Psoas muscle (tissue), 8 donors: ENCODE measurements around the gene HRH3. TPM values are rescaled to one million over a fixed set of nuclear protein-coding genes. Genes with fewer than 3 reads are reported as not detected.

Experiments used
- ATAC-seq, 4 donors: fragments of 200-7000 bp; cut with Tn5 transposase; one replicate each; pipeline ENCODE4 v1.9.1; 2020; ENCODE audit warnings: moderate library complexity in 3 of 4, mild to moderate bottlenecking in 2 of 4
- DNase-seq, 2 donors: peaks; one replicate each; pipeline ENCODE4 v3.0.0-alpha.2; 2020
- H3K27ac ChIP-seq: fragments of 200-600 bp; one replicate; pipeline ENCODE4 v1.8.0; 2022
- H3K27me3 ChIP-seq, 3 donors: fragments of 200-600 bp in 1 of 3; one replicate each; pipeline versions ENCODE4 v1.6.1 to v1.8.0; 2013 to 2022; ENCODE audit warnings: low read length in 2 of 3, mild to moderate bottlenecking in 2 of 3, moderate library complexity in 1 of 3; ENCODE audit not compliant: insufficient read depth in 3 of 3
- H3K36me3 ChIP-seq, 2 donors: fragments of 200-600 bp in 1 of 2; one replicate each; pipeline versions ENCODE4 v1.6.1 to v1.8.0; 2013 to 2022; ENCODE audit warnings: low read depth in 1 of 2, mild to moderate bottlenecking in 1 of 2, moderate library complexity in 1 of 2; ENCODE audit not compliant: insufficient read depth in 1 of 2
- H3K4me1 ChIP-seq: fragments of 200-600 bp; one replicate; pipeline ENCODE4 v1.8.0; 2022
- H3K4me3 ChIP-seq: fragments of 200-600 bp; one replicate; pipeline ENCODE4 v1.8.0; 2022; ENCODE audit warnings: mild to moderate bottlenecking
- H3K9me3 ChIP-seq: fragments of 200-600 bp; one replicate; pipeline ENCODE4 v1.8.0; 2022
- WGBS, 3 donors: extraction: QIAGEN DNeasy Blood & Tissue Kit; methylation state at CpG; one replicate each; pipeline versions ENCODE4 v1.1.6 to v1.1.7; 2013; 5-methylcytosine and 5-hydroxymethylcytosine counted together
- intact Hi-C, 2 donors: fragments of 100-400 bp; cut with DNase I; formaldehyde crosslinking; loops; one replicate each; pipeline versions ENCODE4 v1.11.0 to v1.14.2; 2022
- polyA plus RNA-seq, 3 donors: library from polyadenylated mRNA; stranded (reverse); fragments of 200-250 nt; gene quantifications; one replicate each; pipeline ENCODE4 v1.2.3, GENCODE V29; 2013
- total RNA-seq, 4 donors: library from RNA; stranded (reverse); fragmentation: NEBNext Ultra II Directional in 2 of 4; extraction: Animal tissue kit (Norgen Biotek cat#: 25700) in 2 of 4; gene quantifications; one replicate each; pipeline versions ENCODE4 v1.2.1 to v1.2.4, GENCODE V29; 2021 to 2023
- TF ChIP-seq, protein P1 (sequence below): fragments of 200-600 bp; IDR thresholded peaks from one replicate; pipeline ENCODE4 v1.8.0; 2022; ENCODE audit warnings: antibody characterized with exemption
- donor health status: healthy with polysubstance abuse.
- donor health status: DM: no; HTN: no; CAD: no; lungs with moderate emphysema.
- donor health status: Bipolar disorder and iron deficiency.
- donor health status: healthy.
- donor health status: DM: yes; HTN: yes; CAD: no.
- donor health status: DM: no; HTN: no; CAD: no.
- donor health status: DM: no; HTN: no; CAD: no.
- donor health status: DM: yes; HTN: yes; CAD: no.

The HRH3 gene
- total and polyA plus RNA-seq, 7 donors = 0.03 TPM; not detected in 6

DNA sequence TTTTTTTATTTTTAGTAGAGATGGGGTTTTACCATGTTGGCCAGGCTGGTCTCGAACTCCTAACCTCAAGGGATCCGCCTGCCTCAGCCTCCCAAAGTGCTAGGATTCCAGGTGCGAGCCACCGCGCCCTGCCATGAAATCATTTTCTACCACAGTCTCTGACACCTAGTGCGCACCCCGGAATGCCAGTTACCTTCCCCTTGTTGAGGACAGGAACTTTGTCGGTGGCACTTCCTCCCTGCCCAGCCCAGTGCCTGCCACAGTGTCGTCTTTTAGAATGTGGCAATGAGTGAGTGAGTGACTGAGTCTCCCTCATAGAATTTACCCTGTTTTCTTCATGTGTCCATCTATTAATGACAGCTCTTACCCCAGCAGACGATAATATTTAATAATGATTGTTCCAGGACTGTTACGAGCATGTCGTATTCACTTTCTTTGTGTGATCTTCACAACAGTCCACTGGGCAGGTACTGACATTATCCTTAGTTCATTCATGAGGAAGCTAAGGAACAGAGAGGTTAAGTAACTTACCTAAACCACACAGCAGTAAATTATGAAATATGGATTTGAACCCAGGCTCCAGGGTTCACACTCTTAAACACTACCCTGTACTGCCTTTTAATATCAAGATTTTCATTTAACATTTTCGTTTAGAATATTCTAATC, 20.1 kb upstream of the HRH3 start:
- H3K4me3 ChIP-seq = peak overlapping the region; percentile 73
- no peaks in the 10 kb centered on the region for H3K27me3 ChIP-seq
- H3K4me1 ChIP-seq = peaks cover 59% of the 10 kb centered on the region
- ATAC-seq = no peak
- TF ChIP-seq, protein P1, sequence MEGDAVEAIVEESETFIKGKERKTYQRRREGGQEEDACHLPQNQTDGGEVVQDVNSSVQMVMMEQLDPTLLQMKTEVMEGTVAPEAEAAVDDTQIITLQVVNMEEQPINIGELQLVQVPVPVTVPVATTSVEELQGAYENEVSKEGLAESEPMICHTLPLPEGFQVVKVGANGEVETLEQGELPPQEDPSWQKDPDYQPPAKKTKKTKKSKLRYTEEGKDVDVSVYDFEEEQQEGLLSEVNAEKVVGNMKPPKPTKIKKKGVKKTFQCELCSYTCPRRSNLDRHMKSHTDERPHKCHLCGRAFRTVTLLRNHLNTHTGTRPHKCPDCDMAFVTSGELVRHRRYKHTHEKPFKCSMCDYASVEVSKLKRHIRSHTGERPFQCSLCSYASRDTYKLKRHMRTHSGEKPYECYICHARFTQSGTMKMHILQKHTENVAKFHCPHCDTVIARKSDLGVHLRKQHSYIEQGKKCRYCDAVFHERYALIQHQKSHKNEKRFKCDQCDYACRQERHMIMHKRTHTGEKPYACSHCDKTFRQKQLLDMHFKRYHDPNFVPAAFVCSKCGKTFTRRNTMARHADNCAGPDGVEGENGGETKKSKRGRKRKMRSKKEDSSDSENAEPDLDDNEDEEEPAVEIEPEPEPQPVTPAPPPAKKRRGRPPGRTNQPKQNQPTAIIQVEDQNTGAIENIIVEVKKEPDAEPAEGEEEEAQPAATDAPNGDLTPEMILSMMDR = no peak
- no peak for DNase-seq
- intact Hi-C loops = no loop called here
- WGBS, 3 donors = 89 to 92% (median 91%) methylated on average over 13 of the region's 13 CpGs
- H3K36me3 ChIP-seq = peaks cover 0 to 22% of the 10 kb centered on the region in 2 donors
- H3K9me3 ChIP-seq = no peaks in the 10 kb centered on the region
- H3K27ac ChIP-seq = peak overlapping the region; percentile 90

DNA sequence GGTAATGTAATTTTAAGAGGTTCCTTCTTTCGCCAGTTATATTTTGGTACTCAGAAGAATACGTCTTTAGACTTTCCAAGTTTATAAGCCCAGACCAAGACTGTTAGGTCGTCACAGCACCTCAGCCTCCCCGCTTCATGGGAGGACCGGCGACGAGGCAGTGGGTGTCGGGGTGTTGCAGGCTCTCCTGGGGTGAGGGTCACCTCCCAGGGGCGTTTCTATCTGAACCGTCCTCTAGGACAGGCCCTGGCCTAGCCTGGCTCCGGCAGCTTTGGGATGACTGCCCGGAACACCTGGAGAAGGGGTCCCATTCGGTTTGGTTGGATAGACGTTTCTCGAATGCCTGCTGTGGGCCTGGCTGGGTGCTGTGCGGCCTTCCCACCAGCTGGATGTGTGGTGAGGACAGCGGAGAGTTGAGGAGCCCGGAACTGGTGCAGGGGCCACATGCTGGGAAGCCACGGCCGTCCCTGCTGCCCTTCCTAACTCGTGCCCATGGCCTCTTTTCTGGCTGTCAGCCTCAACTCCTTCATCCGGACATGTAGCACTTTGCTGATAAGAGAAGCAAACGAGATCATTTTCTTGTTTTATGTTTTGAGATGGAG, 19.3 kb upstream of the HRH3 start:
- no peaks in the 10 kb centered on the region for H3K9me3 ChIP-seq
- peaks cover 59% of the 10 kb centered on the region for H3K4me1 ChIP-seq
- no peak for DNase-seq
- H3K4me3 ChIP-seq = peak overlapping the region; percentile 73
- WGBS, 3 donors = 32 to 43% (median 33%) methylated on average over 23 of the region's 23 CpGs
- peak overlapping the region; percentile 90 for H3K27ac ChIP-seq
- TF ChIP-seq, protein P1 = no peak
- no peaks in the 10 kb centered on the region for H3K27me3 ChIP-seq
- H3K36me3 ChIP-seq = peaks cover 0 to 22% of the 10 kb centered on the region in 2 donors
- no peak for ATAC-seq
- intact Hi-C loops = no loop called here

- no peaks in the 10 kb centered on the region for H3K27me3 ChIP-seq
- WGBS, 3 donors = 1 to 2% (median 1%) methylated on average over 35 to 70 of the region's 70 CpGs
- peaks cover 56% of the 10 kb centered on the region for H3K4me1 ChIP-seq
- TF ChIP-seq, protein P1 = no peak
- DNase-seq = no peak
- peaks cover 0 to 22% of the 10 kb centered on the region in 2 donors for H3K36me3 ChIP-seq
- peak overlapping the region; percentile 73 for H3K4me3 ChIP-seq
- no peaks in the 10 kb centered on the region for H3K9me3 ChIP-seq
- peak overlapping the region; percentile 90 for H3K27ac ChIP-seq
- intact Hi-C loops = no loop called here
- ATAC-seq = peak in 3 of 4 donors; percentile 0 to 3 (median 0)
Observed at GRCh38 chr20:62238569-62239277, 18.6 kb upstream of the HRH3 start.

DNA sequence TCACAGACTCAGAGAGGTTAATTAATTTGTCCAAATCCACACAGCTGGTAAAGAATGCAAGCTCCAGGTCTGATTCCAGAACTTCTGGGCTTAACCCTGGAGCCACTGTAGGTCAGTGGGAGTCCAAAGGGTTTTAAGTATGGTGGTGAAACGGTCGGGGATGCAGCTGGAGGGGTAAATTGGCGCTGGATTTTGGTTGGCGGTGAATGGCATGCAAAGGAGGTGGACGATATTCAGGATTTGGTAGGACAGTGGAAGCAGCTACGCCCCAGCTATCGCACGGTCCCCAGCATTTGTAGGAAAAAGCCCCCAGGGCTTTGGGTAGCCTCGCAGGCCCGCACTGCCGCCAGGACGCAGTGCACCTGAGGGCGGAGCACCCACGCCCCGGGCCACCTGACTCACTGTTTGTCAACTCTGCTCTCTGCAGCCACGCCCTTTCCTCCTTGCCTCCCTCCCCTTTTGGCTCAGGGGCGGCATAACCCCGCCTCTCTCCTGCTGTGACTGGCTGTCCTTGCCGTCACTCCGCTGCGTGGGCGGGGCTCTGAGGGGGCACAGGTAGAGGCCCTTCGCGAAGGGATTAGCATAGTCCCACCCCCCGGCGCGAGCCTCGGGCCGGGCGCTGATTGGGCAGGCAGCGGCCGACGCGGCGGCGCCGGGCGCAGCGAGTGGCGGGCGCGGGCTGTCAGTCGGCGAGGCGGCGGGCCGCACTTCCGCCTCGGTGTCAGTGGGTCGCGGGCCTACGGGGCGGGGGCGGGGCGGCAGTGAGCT, 17.9 kb upstream of the HRH3 start, which contains the start of gene OSBPL2:
Gene OSBPL2, plus strand, starts transcription at position 721 of the 768 bp plus-strand sequence. CDS start 17,664 bp downstream, outside the sequence.
- DNase-seq (peak; percentile 99 to 100), ATAC-seq (peak; percentile 95 to 97 (median 96))
- H3K27me3 ChIP-seq = no peaks in the 10 kb centered on the region
- 1% methylated on average over 45 to 55 of the region's 55 CpGs for WGBS, 3 donors
- H3K9me3 ChIP-seq = no peaks in the 10 kb centered on the region
- intact Hi-C loops = no loop called here
- H3K4me3 ChIP-seq = peak within 1 kb of the TSS; percentile 73
- peaks cover 0 to 21% of the 10 kb centered on the region in 2 donors for H3K36me3 ChIP-seq
- peak within 1 kb of the TSS; percentile 90 for H3K27ac ChIP-seq
- H3K4me1 ChIP-seq = peaks cover 58% of the 10 kb centered on the region
- TF ChIP-seq, protein P1 = no peak
